CD4-positive, CD25-positive, alpha-beta regulatory T cell (primary cell): Measurements from ENCODE around the gene CABP5. TPM values are rescaled to one million over a fixed set of nuclear protein-coding genes. Genes with fewer than 3 reads are reported as not detected.
"Not testable (repeated sequence)": the region's sequence is repeated elsewhere in the genome, so short reads cannot be mapped to it uniquely, and the experiment has no call there.

Source experiments
- ATAC-seq, 2 donors: fragments of 150-1000 bp; cut with Tn5 transposase; one replicate each; pipeline ENCODE4 v1.10.0; 2021; ENCODE audit warnings: low read depth in 2 of 2, moderate number of reproducible peaks in 2 of 2, moderate library complexity in 1 of 2
- DNase-seq, 3 donors: peaks; one replicate each; pipeline versions ENCODE4 v3.0.0 to v3.0.0-alpha.2; 2012 to 2022; ENCODE audit warnings: mixed read lengths in 1 of 3
- H3K27ac ChIP-seq: one replicate; pipeline ENCODE4 v1.7.0; 2013; ENCODE audit warnings: mild to moderate bottlenecking, low read length; ENCODE audit not compliant: insufficient read depth, poor library complexity, severe bottlenecking
- H3K27me3 ChIP-seq: one replicate; pipeline ENCODE4 v1.7.0; 2013; ENCODE audit warnings: low read length; ENCODE audit not compliant: control insufficient read depth, insufficient read depth
- H3K36me3 ChIP-seq: one replicate; pipeline ENCODE4 v1.7.0; 2013; ENCODE audit warnings: mild to moderate bottlenecking, low read length, moderate library complexity; ENCODE audit not compliant: control insufficient read depth, insufficient read depth
- H3K4me1 ChIP-seq: 2 replicates; pipeline ENCODE4 v1.7.0; 2013; ENCODE audit warnings: mild to moderate bottlenecking, low read length; ENCODE audit not compliant: insufficient read depth, control insufficient read depth, poor library complexity, severe bottlenecking
- H3K4me3 ChIP-seq: one replicate; pipeline ENCODE4 v1.7.0; 2013; ENCODE audit warnings: low read depth, mild to moderate bottlenecking, low read length, moderate library complexity
- H3K9me3 ChIP-seq, 2 experiments: 1 replicate in 1 of 2; 2 replicates in 1 of 2; pipeline ENCODE4 v1.7.0; 2013; ENCODE audit warnings: low read length in 2 of 2, mild to moderate bottlenecking in 1 of 2, moderate library complexity in 1 of 2; ENCODE audit not compliant: control insufficient read depth in 2 of 2
- H3K27ac Mint-ChIP-seq, 3 donors: one replicate each; pipeline ENCODE4 v1.8.0; 2020 to 2022; ENCODE audit warnings: mild to moderate bottlenecking in 3 of 3, mixed read lengths in 3 of 3, moderate library complexity in 2 of 3
- H3K27me3 Mint-ChIP-seq: one replicate; pipeline ENCODE4 v1.8.0; 2022; ENCODE audit warnings: mild to moderate bottlenecking, mixed read lengths
- H3K36me3 Mint-ChIP-seq: one replicate; pipeline ENCODE4 v1.8.0; 2020; ENCODE audit warnings: mixed read lengths
- H3K4me1 Mint-ChIP-seq, 4 donors: one replicate each; pipeline ENCODE4 v1.8.0; 2020 to 2022; ENCODE audit warnings: mixed read lengths in 4 of 4, mild to moderate bottlenecking in 1 of 4
- H3K4me3 Mint-ChIP-seq, 4 donors: one replicate each; pipeline ENCODE4 v1.8.0; 2020 to 2022; ENCODE audit warnings: mild to moderate bottlenecking in 4 of 4, mixed read lengths in 4 of 4, moderate library complexity in 3 of 4
- H3K9me3 Mint-ChIP-seq, 7 donors: one replicate each; pipeline ENCODE4 v1.8.0; 2020 to 2022; ENCODE audit warnings: mixed read lengths in 7 of 7, mild to moderate bottlenecking in 3 of 7, moderate library complexity in 2 of 7
- polyA plus RNA-seq, 4 donors: library from polyadenylated mRNA; unstranded; fragments of 300-500 nt; fragmentation: Illumina TruSeq; gene quantifications; one replicate each; pipeline ENCODE4 v1.2.3, GENCODE V29; 2021
- total RNA-seq: library from RNA; stranded (reverse); gene quantifications from one replicate; pipeline ENCODE4 v1.2.3, GENCODE V29; 2022

The CABP5 gene
- total RNA-seq = 0.32 TPM
- polyA plus RNA-seq = not detected

DNA sequence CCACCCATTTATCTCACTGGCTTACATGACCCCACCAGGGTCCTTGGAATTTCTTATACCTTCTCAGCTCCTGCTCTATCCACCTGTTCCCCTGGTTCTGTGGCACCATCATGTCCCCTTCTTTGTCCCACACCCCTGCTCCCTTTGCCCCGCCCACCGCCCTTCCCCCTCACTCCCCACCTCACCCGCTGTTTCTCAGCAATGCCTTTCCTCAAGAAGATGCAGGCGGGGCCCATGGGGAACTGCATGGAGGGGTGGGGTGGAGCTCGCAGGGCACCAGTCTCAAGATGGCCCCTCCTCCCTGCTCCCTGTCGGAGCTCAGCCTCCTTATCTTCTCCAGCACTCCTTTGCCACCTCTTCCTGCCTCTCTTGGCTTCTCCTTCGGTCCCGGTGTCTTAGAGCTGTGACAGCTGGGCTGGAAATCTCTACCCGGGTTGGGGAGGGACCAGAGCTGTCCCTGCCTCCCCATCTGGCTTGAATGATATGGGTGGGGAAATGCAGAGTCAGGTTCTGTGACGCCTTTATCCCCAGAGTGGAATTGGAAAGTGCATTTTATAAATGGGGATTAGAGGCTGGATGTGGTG is at the start of gene CABP5:
Gene CABP5 (minus strand): TSS at position 405 of the 584 bp plus-strand sequence. CDS start 157 bp downstream, at position 248.
- no peak within 1 kb of the TSS for H3K27ac ChIP-seq
- no peaks in the 10 kb centered on the region for H3K4me1 ChIP-seq
- ATAC-seq (no peak), DNase-seq (no peak)
- no peaks in the 10 kb centered on the region for H3K9me3 ChIP-seq
- Mint-ChIP-seq H3K27me3 (peaks cover 15% of the 10 kb centered on the region), H3K36me3 (no peaks in the 10 kb centered on the region), H3K9me3 (peaks cover 0 to 6% (median 0%) of the 10 kb centered on the region in 7 donors), H3K4me3 (no peak within 1 kb of the TSS), H3K4me1 (no peaks in the 10 kb centered on the region), H3K27ac (no peak within 1 kb of the TSS)
- H3K27me3 ChIP-seq = no peaks in the 10 kb centered on the region
- no peak within 1 kb of the TSS for H3K4me3 ChIP-seq
- H3K36me3 ChIP-seq = no peaks in the 10 kb centered on the region

DNA sequence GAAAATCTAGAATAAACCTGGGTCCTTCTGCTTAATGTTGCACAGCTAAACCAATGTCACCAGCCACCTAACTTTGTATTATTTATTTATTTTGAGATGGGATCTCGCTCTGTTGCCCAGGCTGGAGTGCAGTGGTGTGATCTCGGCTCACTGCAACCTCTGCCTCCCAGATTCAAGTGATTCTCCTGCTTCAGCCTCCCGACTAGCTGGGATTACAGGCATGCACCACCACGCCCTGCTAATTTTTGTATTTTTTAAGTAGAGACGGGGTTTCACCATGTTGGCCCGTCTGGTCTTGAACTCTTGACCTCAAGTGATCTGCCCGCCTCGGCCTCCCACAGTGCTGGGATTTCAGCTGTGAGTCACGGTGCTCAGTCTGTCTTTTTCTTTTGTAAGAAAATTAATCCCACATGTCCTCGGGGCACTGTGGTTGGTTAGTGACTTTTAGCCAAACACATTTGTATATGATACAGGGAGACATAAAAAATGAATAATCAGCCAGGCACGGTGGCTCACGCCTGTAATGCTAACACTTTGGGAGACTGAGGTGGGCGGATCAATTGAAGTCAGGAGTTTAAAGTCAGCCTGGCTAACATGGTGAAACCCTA is 47.3 kb upstream of the CABP5 start:
- ATAC-seq = not testable (repeated sequence)

DNA sequence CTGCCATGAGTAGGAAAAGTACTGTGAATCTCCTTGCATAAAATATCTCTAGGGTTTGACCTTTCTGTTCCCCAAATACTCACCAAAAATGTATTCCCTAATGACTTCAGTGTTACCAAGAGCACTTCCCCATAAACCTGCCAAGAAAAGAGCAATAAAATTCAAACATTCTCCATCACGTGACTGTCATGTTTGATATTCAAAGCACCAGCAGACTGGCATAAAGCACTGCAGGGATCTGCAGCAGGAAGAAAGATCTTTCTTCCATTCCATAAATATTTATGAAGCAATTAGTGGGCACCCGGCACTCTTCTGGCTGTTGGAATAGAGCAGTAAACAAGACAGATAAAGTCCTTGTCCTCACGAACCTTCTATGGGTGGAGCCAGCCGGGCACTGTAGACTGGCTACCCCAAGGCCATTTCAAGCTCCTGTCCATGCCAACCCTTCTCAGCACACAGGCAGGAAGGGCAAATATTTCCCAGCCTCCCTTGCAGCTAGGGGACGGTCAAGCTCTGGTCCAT is 46.5 kb upstream of the CABP5 start:
- Histone ChIP-seq H3K9me3 (peaks cover 9 to 12% of the 10 kb centered on the region in 2 experiments), H3K36me3 (no peaks in the 10 kb centered on the region), H3K4me1 (no peaks in the 10 kb centered on the region), H3K27ac (no peak overlapping the region), H3K27me3 (no peaks in the 10 kb centered on the region), H3K4me3 (no peak overlapping the region)
- Mint-ChIP-seq H3K27me3 (peaks cover 13% of the 10 kb centered on the region), H3K27ac (no peak overlapping the region), H3K9me3 (peaks cover 1 to 20% (median 10%) of the 10 kb centered on the region in 7 donors), H3K36me3 (peaks cover 4% of the 10 kb centered on the region), H3K4me3 (no peak overlapping the region), H3K4me1 (no peaks in the 10 kb centered on the region)
- ATAC-seq (no peak), DNase-seq (no peak)

More for the DNA sequence above, 47.3 kb upstream of the CABP5 start:
- Mint-ChIP-seq H3K27me3 (peaks cover 13% of the 10 kb centered on the region), H3K9me3 (peaks cover 1 to 20% (median 10%) of the 10 kb centered on the region in 7 donors)
- not testable (repeated sequence) for H3K36me3 ChIP-seq, H3K4me1 Mint-ChIP-seq, H3K36me3 Mint-ChIP-seq, H3K4me3 Mint-ChIP-seq, H3K4me3 ChIP-seq, H3K27ac ChIP-seq, H3K27me3 ChIP-seq, H3K4me1 ChIP-seq, DNase-seq, H3K27ac Mint-ChIP-seq
- H3K9me3 ChIP-seq = peaks cover 9 to 12% of the 10 kb centered on the region in 2 experiments

DNA sequence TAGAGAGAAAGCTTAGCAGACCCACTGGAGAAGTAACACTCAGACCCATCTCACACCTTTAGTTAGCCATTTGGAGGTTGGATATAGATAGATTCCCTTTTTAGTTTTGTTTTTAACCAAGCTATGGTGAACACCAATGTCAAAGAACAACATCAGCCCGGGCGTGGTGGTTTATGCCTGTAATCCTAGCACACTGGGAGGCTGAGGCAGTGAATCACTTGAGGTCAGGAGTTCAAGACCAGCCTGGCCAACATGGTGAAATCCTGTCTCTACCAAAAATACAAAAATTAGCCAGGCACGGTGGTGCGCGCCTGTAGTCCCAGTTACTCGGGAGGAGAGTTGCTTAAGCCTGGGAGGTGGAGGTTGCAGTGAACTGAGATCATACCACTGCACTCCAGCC is 45.1 kb upstream of the CABP5 start:
- DNase-seq, H3K27me3 ChIP-seq, H3K36me3 Mint-ChIP-seq, H3K4me3 Mint-ChIP-seq, H3K27ac Mint-ChIP-seq, H3K4me3 ChIP-seq, H3K27ac ChIP-seq, H3K4me1 ChIP-seq, H3K9me3 ChIP-seq, ATAC-seq, H3K4me1 Mint-ChIP-seq, H3K36me3 ChIP-seq: not testable (repeated sequence)
- H3K9me3 Mint-ChIP-seq = peaks cover under 1 to 11% (median 8%) of the 10 kb centered on the region in 7 donors
- peaks cover 16% of the 10 kb centered on the region for H3K27me3 Mint-ChIP-seq

DNA sequence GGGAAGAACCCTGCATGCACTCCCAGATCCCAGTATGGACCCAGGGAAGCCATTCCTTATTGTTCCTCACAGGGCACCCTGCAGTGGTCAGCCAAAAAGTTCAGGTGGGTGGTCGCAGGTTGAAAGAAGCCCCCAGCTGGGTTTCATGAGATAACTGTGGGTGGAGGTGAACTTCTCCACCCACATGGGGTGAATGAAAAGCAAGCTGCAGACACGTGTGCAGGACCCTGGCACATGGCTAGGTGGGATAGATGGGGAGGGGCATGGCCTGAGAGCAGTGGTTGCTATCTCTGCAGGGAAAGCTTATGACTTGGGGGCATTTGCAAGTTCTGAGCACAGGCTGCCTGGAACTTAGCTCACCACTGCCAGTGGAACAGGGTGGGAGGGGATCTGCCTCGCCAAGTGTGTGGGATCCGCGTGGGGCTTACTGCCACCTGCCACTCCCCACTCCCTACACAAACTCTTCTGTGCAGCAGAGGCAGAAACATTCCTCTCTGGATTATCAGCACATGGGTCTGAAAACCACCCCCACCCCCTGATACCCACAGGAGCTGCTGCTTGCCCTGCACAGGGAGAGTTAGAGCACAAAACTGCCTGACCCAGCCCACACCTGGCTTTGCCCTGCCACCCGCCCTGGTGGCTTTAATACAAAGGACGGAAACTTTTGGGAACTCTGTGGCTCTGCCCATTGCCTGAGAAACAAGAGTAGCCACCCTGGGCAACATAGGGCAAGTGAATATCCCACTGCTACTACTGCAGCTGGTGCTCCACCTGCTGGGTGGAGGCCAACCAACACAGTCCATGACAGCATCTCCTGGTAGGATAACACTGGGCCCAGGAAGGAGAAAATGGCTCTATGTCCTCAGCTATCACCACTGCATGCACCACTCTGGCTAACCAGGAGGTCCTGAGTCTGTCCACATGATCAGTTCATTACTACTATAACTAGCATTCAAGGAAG is 42.3 kb upstream of the CABP5 start:
- no peaks in the 10 kb centered on the region for H3K4me1 ChIP-seq
- no peak overlapping the region for H3K27ac Mint-ChIP-seq

DNA sequence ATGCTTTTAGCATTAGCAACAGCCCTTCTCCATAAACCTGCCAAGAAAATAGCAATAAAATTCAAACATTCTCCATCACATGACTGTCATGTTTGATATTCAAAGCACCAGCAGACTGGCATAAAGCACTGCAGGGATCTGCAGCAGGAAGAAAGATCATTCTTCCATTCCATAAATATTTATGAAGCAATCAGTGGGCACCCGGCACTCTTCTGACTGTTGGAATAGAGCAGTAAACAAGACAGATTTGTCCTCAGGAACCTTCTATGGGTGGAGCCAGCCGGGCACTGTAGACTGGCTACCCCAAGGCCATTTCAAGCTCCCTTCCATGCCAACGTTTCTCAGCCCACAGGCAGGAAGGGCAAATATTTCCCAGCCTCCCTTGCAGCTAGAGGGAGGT is 41.2 kb upstream of the CABP5 start:
- H3K27ac ChIP-seq = no peak overlapping the region
- no peak overlapping the region for H3K4me3 ChIP-seq
- no peak for DNase-seq
- Mint-ChIP-seq H3K36me3 (no peaks in the 10 kb centered on the region), H3K4me3 (no peak overlapping the region), H3K27me3 (peaks cover 14% of the 10 kb centered on the region), H3K4me1 (no peaks in the 10 kb centered on the region), H3K9me3 (peaks cover 0 to 4% (median 0%) of the 10 kb centered on the region in 7 donors), H3K27ac (no peak overlapping the region)
- no peaks in the 10 kb centered on the region for H3K4me1 ChIP-seq
- ATAC-seq = no peak
- no peaks in the 10 kb centered on the region for H3K9me3 ChIP-seq
- H3K36me3 ChIP-seq = no peaks in the 10 kb centered on the region
- no peaks in the 10 kb centered on the region for H3K27me3 ChIP-seq

More for the DNA sequence above, 42.3 kb upstream of the CABP5 start:
- Mint-ChIP-seq H3K9me3 (peaks cover 0 to 4% (median 0%) of the 10 kb centered on the region in 7 donors), H3K27me3 (peaks cover 14% of the 10 kb centered on the region), H3K4me3 (no peak overlapping the region), H3K4me1 (no peaks in the 10 kb centered on the region), H3K36me3 (no peaks in the 10 kb centered on the region)
- Histone ChIP-seq H3K9me3 (no peaks in the 10 kb centered on the region), H3K27me3 (no peaks in the 10 kb centered on the region), H3K36me3 (no peaks in the 10 kb centered on the region), H3K4me3 (no peak overlapping the region), H3K27ac (no peak overlapping the region)
- DNase-seq (no peak), ATAC-seq (no peak)

DNA sequence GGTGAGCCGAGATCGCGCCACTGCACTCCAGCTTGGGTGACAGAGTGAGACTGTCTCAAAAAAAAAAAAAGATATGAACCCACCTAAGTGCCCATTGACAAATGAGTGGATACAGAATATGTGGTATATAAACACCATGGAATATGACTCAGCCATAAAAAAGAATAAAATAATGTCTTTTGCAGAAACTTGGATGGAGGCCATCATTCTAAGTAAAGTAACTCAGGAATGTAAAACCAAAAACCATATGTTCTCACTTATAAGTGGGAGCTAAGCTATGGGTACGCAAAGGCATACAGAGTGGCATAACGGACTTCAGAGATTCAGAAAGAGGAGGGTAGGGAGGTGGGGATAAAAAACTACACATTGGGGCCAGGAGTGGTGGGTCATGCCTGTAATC is 37.2 kb upstream of the CABP5 start:
- DNase-seq = no peak
- no peaks in the 10 kb centered on the region for H3K9me3 ChIP-seq
- Mint-ChIP-seq H3K4me3 (no peak overlapping the region), H3K27ac (no peak overlapping the region), H3K9me3 (no peaks in the 10 kb centered on the region), H3K36me3 (no peaks in the 10 kb centered on the region), H3K4me1 (no peaks in the 10 kb centered on the region), H3K27me3 (peaks cover 18% of the 10 kb centered on the region)
- no peaks in the 10 kb centered on the region for H3K36me3 ChIP-seq
- no peaks in the 10 kb centered on the region for H3K27me3 ChIP-seq
- no peak overlapping the region for H3K27ac ChIP-seq
- no peaks in the 10 kb centered on the region for H3K4me1 ChIP-seq
- ATAC-seq = no peak
- H3K4me3 ChIP-seq = no peak overlapping the region
